Measurements from ENCODE around the gene HCN4.
A peak's percentile ranks its signal among the peaks of the same experiment; 100 is the strongest.

The HCN4 gene

GRCh38 chr15:73388256-73388781, 19.6 kb upstream of the HCN4 start:
- POLR2A ChIA-PET: no interaction called here
- no peak for TF ChIP-seq CTCF (IDR thresholded peaks at IDR 0.05; ENCODE audit: insufficient read depth, low read length, missing control alignments)
- no peak overlapping the region for H3K4me3 ChIP-seq (ENCODE audit: low read depth, low read length)
- CTCF ChIA-PET: no interaction called here
- DNase-seq (ENCODE audit: low read depth, low spot score): peak; percentile 3

GRCh38 chr15:73387507-73388255, 18.9 kb upstream of the HCN4 start:
- POLR2A ChIA-PET: no interaction called here
- CTCF ChIA-PET: no interaction called here
- H3K4me3 ChIP-seq (ENCODE audit: low read depth, low read length): no peak overlapping the region
- TF ChIP-seq CTCF (IDR thresholded peaks at IDR 0.05; ENCODE audit: insufficient read depth, low read length, missing control alignments): no peak
- DNase-seq (ENCODE audit: low read depth, low spot score): no peak

- no peak for TF ChIP-seq CTCF (IDR thresholded peaks at IDR 0.05; ENCODE audit: insufficient read depth, low read length, missing control alignments)
- ChIA-PET POLR2A (no interaction called here), CTCF (no interaction called here)
- H3K4me3 ChIP-seq (ENCODE audit: low read depth, low read length): no peak overlapping the region
- no peak for DNase-seq (ENCODE audit: low read depth, low spot score)
These were observed 18.2 kb upstream of the HCN4 start for GRCh38 chr15:73386886-73387506.

GRCh38 chr15:73386238-73386637, 17.5 kb upstream of the HCN4 start:
- DNase-seq (ENCODE audit: low read depth, low spot score): no peak
- no peak for TF ChIP-seq CTCF (IDR thresholded peaks at IDR 0.05; ENCODE audit: insufficient read depth, low read length, missing control alignments)
- POLR2A ChIA-PET: no interaction called here
- CTCF ChIA-PET: no interaction called here
- H3K4me3 ChIP-seq (ENCODE audit: low read depth, low read length): no peak overlapping the region

GRCh38 chr15:73385205-73385604, 16.4 kb upstream of the HCN4 start:
- DNase-seq (ENCODE audit: low read depth, low spot score): no peak
- no peak overlapping the region for H3K4me3 ChIP-seq (ENCODE audit: low read depth, low read length)
- TF ChIP-seq CTCF (IDR thresholded peaks at IDR 0.05; ENCODE audit: insufficient read depth, low read length, missing control alignments): no peak
- ChIA-PET POLR2A (no interaction called here), CTCF (interaction anchor here (0.8 kb wide), 1 partner anchor 23 kb away, joined by 3 read pairs; no protein-coding TSS in a partner anchor)

GRCh38 chr15:73383310-73384189, 14.8 kb upstream of the HCN4 start:
- H3K4me3 ChIP-seq (ENCODE audit: low read depth, low read length): no peak overlapping the region
- CTCF ChIA-PET: no interaction called here
- POLR2A ChIA-PET: no interaction called here
- no peak for DNase-seq (ENCODE audit: low read depth, low spot score)
- no peak for TF ChIP-seq CTCF (IDR thresholded peaks at IDR 0.05; ENCODE audit: insufficient read depth, low read length, missing control alignments)

All from AG04449 (cell line).